SK-N-SH treated with all-trans-retinoic acid at 6 μM for 48 hours (cell line): ENCODE results near the gene DSEL.

ENCODE experiments used
- ATAC-seq: fragments of 200-7000 bp; cut with Tn5 transposase; 3 replicates; pipeline ENCODE4 v1.9.1; 2020; ENCODE audit warnings: mild to moderate bottlenecking, moderate library complexity
- ARNTL ChIP-seq: fragments of 450-650 bp; formaldehyde crosslinking; IDR thresholded peaks from 2 replicates; pipeline ENCODE4 v1.5.0; 2020; ENCODE audit warnings: low read depth, mild to moderate bottlenecking, moderate library complexity, borderline replicate concordance
- BACH2 ChIP-seq: fragments of 250-450 bp; sonication (Bioruptor Pico); IDR thresholded peaks from 2 replicates; pipeline ENCODE4 v1.9.0; 2021; ENCODE audit warnings: mild to moderate bottlenecking, borderline replicate concordance
- CREB5 ChIP-seq: fragments of 250-450 bp; sonication (Bioruptor Pico); IDR thresholded peaks from 2 replicates; pipeline ENCODE4 v1.5.1; 2020; ENCODE audit warnings: low read depth, mild to moderate bottlenecking, moderate library complexity
- CSDC2 ChIP-seq: fragments of 250-450 bp; sonication (Bioruptor Pico); IDR thresholded peaks from 2 replicates; pipeline ENCODE4 v1.5.0; 2020; ENCODE audit warnings: mild to moderate bottlenecking, moderate library complexity
- ESRRG ChIP-seq: fragments of 250-450 bp; sonication (Bioruptor Pico); IDR thresholded peaks from 2 replicates; pipeline ENCODE4 v1.6.1; 2021; ENCODE audit warnings: mild to moderate bottlenecking
- GLIS3 ChIP-seq: fragments of 250-450 bp; sonication (Bioruptor Pico); IDR thresholded peaks from 2 replicates; pipeline ENCODE4 v1.5.0; 2020; ENCODE audit warnings: mild to moderate bottlenecking, moderate library complexity
- ISL1 ChIP-seq: fragments of 250-450 bp; sonication (Bioruptor Pico); IDR thresholded peaks from 2 replicates; pipeline ENCODE4 v2.1.2; 2022; ENCODE audit warnings: mild to moderate bottlenecking, moderate library complexity
- OSR1 ChIP-seq: fragments of 250-450 bp; sonication (Bioruptor Pico); IDR thresholded peaks from 2 replicates; pipeline ENCODE4 v1.8.0; 2022; ENCODE audit warnings: moderate library complexity, mild to moderate bottlenecking, inconsistent platforms
- PATZ1 ChIP-seq: fragments of 250-450 bp; sonication (Bioruptor Pico); IDR thresholded peaks from 2 replicates; pipeline ENCODE4 v1.8.0; 2020; ENCODE audit warnings: mild to moderate bottlenecking, moderate library complexity, borderline replicate concordance
- POU6F1 ChIP-seq: fragments of 250-450 bp; sonication (Bioruptor Pico); IDR thresholded peaks from 2 replicates; pipeline ENCODE4 v1.8.0; 2021; ENCODE audit warnings: low read depth, mild to moderate bottlenecking, moderate library complexity, borderline replicate concordance
- PPARA ChIP-seq: fragments of 250-450 bp; sonication (Bioruptor Pico); IDR thresholded peaks from 2 replicates; pipeline ENCODE4 v1.5.0; 2020; ENCODE audit warnings: mild to moderate bottlenecking, borderline replicate concordance
- RARB ChIP-seq: fragments of 250-450 bp; sonication (Bioruptor Pico); IDR thresholded peaks from 2 replicates; pipeline ENCODE4 v1.8.0; 2021; ENCODE audit warnings: mild to moderate bottlenecking, moderate library complexity
- SNAI2 ChIP-seq: fragments of 250-450 bp; sonication (Bioruptor Pico); IDR thresholded peaks from 2 replicates; pipeline ENCODE4 v1.5.0; 2020; ENCODE audit warnings: mild to moderate bottlenecking, moderate library complexity
- TCF4 ChIP-seq: fragments of 250-450 bp; sonication (Bioruptor Pico); IDR thresholded peaks from 2 replicates; pipeline ENCODE4 v1.8.0; 2021; ENCODE audit warnings: mild to moderate bottlenecking, moderate library complexity, borderline replicate concordance
- TOX ChIP-seq: fragments of 250-450 bp; sonication (Bioruptor Pico); IDR thresholded peaks from 2 replicates; pipeline ENCODE4 v1.8.0; 2021; ENCODE audit warnings: mild to moderate bottlenecking, moderate library complexity, borderline replicate concordance
- TSHZ2 ChIP-seq: fragments of 250-450 bp; sonication (Bioruptor Pico); IDR thresholded peaks from 2 replicates; pipeline ENCODE4 v1.5.0; 2020; ENCODE audit warnings: mild to moderate bottlenecking, moderate library complexity
- ZC3H10 ChIP-seq: fragments of 250-450 bp; sonication (Bioruptor Pico); IDR thresholded peaks from 2 replicates; pipeline ENCODE4 v1.5.1; 2021; ENCODE audit warnings: mild to moderate bottlenecking, moderate library complexity
- ZFP3 ChIP-seq: fragments of 250-450 bp; sonication (Bioruptor Pico); IDR thresholded peaks from 2 replicates; pipeline ENCODE4 v1.5.0; 2020; ENCODE audit warnings: mild to moderate bottlenecking, moderate library complexity
- ZNF565 ChIP-seq: fragments of 450-650 bp; formaldehyde crosslinking; conservative IDR thresholded peaks from 2 replicates; pipeline ENCODE4 v1.5.0; 2020; ENCODE audit warnings: low read depth, mild to moderate bottlenecking, moderate library complexity
- ZNF8 ChIP-seq: fragments of 450-650 bp; formaldehyde crosslinking; IDR thresholded peaks from 2 replicates; pipeline ENCODE4 v1.5.0; 2020; ENCODE audit warnings: mild to moderate bottlenecking, moderate library complexity

Gene DSEL

GRCh38 chr18:67516539-67517443 is at the start of gene DSEL:
TSS of gene DSEL (minus strand) at chr18:67516720. CDS start at chr18:67514608, 2,112 bp downstream.
- no peak for TF ChIP-seq POU6F1 (CRISPR knock-in tag)
- no peak for TF ChIP-seq ZFP3 (CRISPR knock-in tag)
- no peak for TF ChIP-seq SNAI2 (CRISPR knock-in tag)
- TF ChIP-seq BACH2 (CRISPR knock-in tag), result no peak
- TF ChIP-seq TCF4 (CRISPR knock-in tag), result no peak
- TF ChIP-seq ARNTL (CRISPR knock-in tag), result no peak
- no peak for TF ChIP-seq ZNF8 (CRISPR knock-in tag)
- no peak for TF ChIP-seq TSHZ2 (CRISPR knock-in tag)
- no peak for TF ChIP-seq CSDC2
- TF ChIP-seq RARB, result no peak
- no peak for TF ChIP-seq PATZ1 (CRISPR knock-in tag)
- TF ChIP-seq OSR1 (CRISPR knock-in tag), result no peak
- no peak for TF ChIP-seq ESRRG (CRISPR knock-in tag)
- no peak for TF ChIP-seq ZC3H10 (CRISPR knock-in tag)
- no peak for TF ChIP-seq ISL1 (CRISPR knock-in tag)
- TF ChIP-seq PPARA (CRISPR knock-in tag), result no peak
- TF ChIP-seq GLIS3 (CRISPR knock-in tag), result no peak
- TF ChIP-seq CREB5 (CRISPR knock-in tag), result no peak
- no peak for TF ChIP-seq TOX (CRISPR knock-in tag)
- ATAC-seq, result peak; percentile 92

GRCh38 chr18:67553437-67553836 is 36.9 kb upstream of the DSEL start:
- TF ChIP-seq ZFP3 (CRISPR knock-in tag), result no peak
- no peak for TF ChIP-seq BACH2 (CRISPR knock-in tag)
- no peak for TF ChIP-seq PATZ1 (CRISPR knock-in tag)
- no peak for TF ChIP-seq ESRRG (CRISPR knock-in tag)
- no peak for TF ChIP-seq ZNF565
- TF ChIP-seq ZC3H10 (CRISPR knock-in tag), result no peak
- TF ChIP-seq, all 23 proteins: peak for 0
- no peak for ATAC-seq
